Eye (tissue), 1 donor: ENCODE measurements around the gene VWCE.
A peak's percentile ranks its signal among the peaks of the same experiment; 100 is the strongest.

ENCODE experiments used
- DNase-seq: peaks from one replicate; pipeline ENCODE4 v3.0.0-alpha.2; 2015

The VWCE gene

GRCh38 chr11:61281581-61282250 is 13.4 kb downstream of the VWCE start:
- DNase-seq = peak; percentile 56

GRCh38 chr11:61280883-61281580 is 14.1 kb downstream of the VWCE start:
- DNase-seq = no peak

GRCh38 chr11:61279934-61280659 is 15.0 kb downstream of the VWCE start:
- DNase-seq = no peak

- DNase-seq = no peak
Measured at GRCh38 chr11:61278001-61278470, 17.1 kb downstream of the VWCE start.

- DNase-seq = no peak
Measured at GRCh38 chr11:61277186-61278000, 17.7 kb downstream of the VWCE start.

- no peak for DNase-seq
Measured at GRCh38 chr11:61275191-61275590, 19.9 kb downstream of the VWCE start.

- DNase-seq = no peak
Measured at GRCh38 chr11:61274084-61274483, 21.0 kb downstream of the VWCE start.

- DNase-seq = no peak
Measured at GRCh38 chr11:61273178-61274078, 21.7 kb downstream of the VWCE start.

GRCh38 chr11:61272731-61273130 is 22.4 kb downstream of the VWCE start:
- no peak for DNase-seq

- DNase-seq = no peak
Measured at GRCh38 chr11:61270354-61271076, 24.6 kb downstream of the VWCE start.

GRCh38 chr11:61268588-61269250 is 26.4 kb downstream of the VWCE start:
- DNase-seq = no peak

- DNase-seq = no peak
Measured at GRCh38 chr11:61267437-61267841, 27.7 kb downstream of the VWCE start.

- DNase-seq = no peak
Measured at GRCh38 chr11:61266602-61267001, 28.5 kb downstream of the VWCE start.

GRCh38 chr11:61265357-61265756 is 29.8 kb downstream of the VWCE start:
- DNase-seq = no peak

GRCh38 chr11:61264795-61265194 is 30.3 kb downstream of the VWCE start:
- DNase-seq = no peak

GRCh38 chr11:61264371-61264770 is 30.7 kb downstream of the VWCE start:
- no peak for DNase-seq

- DNase-seq = no peak
Measured at GRCh38 chr11:61259363-61259762, 35.8 kb downstream of the VWCE start.

- no peak for DNase-seq
Measured at GRCh38 chr11:61258546-61258945, 36.6 kb downstream of the VWCE start.

- DNase-seq = no peak
Measured at GRCh38 chr11:61256710-61257482, 38.2 kb downstream of the VWCE start.
